Peyer's patch (tissue), 4 donors: ENCODE measurements around the gene AKAP13.

Source experiments
- POLR2A ChIP-seq, 2 donors: fragments of 450-650 bp; IDR thresholded peaks; one replicate each; pipeline ENCODE4 v1.5.1; 2017; ENCODE audit warnings: antibody characterized with exemption in 2 of 2, mild to moderate bottlenecking in 2 of 2, moderate library complexity in 2 of 2
- TF ChIP-seq, protein P1 (sequence below), 6 experiments: fragments of 450-650 bp in 4 of 6; fragments of 200-600 bp in 2 of 6; sonication (generic) in 1 of 6; IDR thresholded peaks; one replicate each; pipeline ENCODE4 v1.5.1; 2017 to 2019; ENCODE audit warnings: antibody characterized with exemption in 6 of 6, mild to moderate bottlenecking in 3 of 6, moderate library complexity in 1 of 6

GRCh38 chr15:85671156-85671555 is 290.8 kb downstream of the AKAP13 start:
- TF ChIP-seq, protein P1, sequence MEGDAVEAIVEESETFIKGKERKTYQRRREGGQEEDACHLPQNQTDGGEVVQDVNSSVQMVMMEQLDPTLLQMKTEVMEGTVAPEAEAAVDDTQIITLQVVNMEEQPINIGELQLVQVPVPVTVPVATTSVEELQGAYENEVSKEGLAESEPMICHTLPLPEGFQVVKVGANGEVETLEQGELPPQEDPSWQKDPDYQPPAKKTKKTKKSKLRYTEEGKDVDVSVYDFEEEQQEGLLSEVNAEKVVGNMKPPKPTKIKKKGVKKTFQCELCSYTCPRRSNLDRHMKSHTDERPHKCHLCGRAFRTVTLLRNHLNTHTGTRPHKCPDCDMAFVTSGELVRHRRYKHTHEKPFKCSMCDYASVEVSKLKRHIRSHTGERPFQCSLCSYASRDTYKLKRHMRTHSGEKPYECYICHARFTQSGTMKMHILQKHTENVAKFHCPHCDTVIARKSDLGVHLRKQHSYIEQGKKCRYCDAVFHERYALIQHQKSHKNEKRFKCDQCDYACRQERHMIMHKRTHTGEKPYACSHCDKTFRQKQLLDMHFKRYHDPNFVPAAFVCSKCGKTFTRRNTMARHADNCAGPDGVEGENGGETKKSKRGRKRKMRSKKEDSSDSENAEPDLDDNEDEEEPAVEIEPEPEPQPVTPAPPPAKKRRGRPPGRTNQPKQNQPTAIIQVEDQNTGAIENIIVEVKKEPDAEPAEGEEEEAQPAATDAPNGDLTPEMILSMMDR (IDR thresholded peaks at IDR 0.05): no peak
- TF ChIP-seq POLR2A (IDR thresholded peaks at IDR 0.05): no peak
